ENCODE measurements around the gene OS9.

- TF ChIP-seq POLR2A (IDR thresholded peaks at IDR 0.05; ENCODE audit: low read depth, low read length) (no peak), POLR2AphosphoS5 (IDR thresholded peaks at IDR 0.05; ENCODE audit: low read depth, low read length) (no peak), TAF1 (IDR thresholded peaks at IDR 0.05; ENCODE audit: low read depth, low read length) (no peak), SPI1 (IDR thresholded peaks at IDR 0.05; ENCODE audit: low read depth, low read length) (no peak), PAX5 (IDR thresholded peaks at IDR 0.05; ENCODE audit: insufficient read depth, low read length, severe bottlenecking) (no peak), POU2F2 (IDR thresholded peaks at IDR 0.05; ENCODE audit: low read depth, low read length) (no peak)
Observed at GRCh38 chr12:57737467-57738460, 43.8 kb downstream of the OS9 start.

Measured in GM12891 (cell line).